ENCODE measurements around the gene ACP4. TPM values are rescaled to one million over a fixed set of nuclear protein-coding genes. Genes with fewer than 3 reads are reported as not detected.

ACP4 gene
- total RNA-seq, 2 donors from 2014 or later: not detected

- DNase-seq (ENCODE audit: low spot score): no peak
- Mint-ChIP-seq H3K36me3 (no peaks in the 10 kb centered on the region), H3K4me3 (no peak overlapping the region), H3K27me3 (peaks cover 25 to 28% of the 10 kb centered on the region in 2 donors), H3K4me1 (ENCODE audit: low read depth in 2 of 2) (no peaks in the 10 kb centered on the region), H3K9me3 (no peaks in the 10 kb centered on the region), H3K27ac (no peak overlapping the region)
- ATAC-seq: peak in 1 of 2 donors; percentile 26
These were observed 40.2 kb downstream of the ACP4 start for GRCh38 chr19:50830266-50831025.

DNA sequence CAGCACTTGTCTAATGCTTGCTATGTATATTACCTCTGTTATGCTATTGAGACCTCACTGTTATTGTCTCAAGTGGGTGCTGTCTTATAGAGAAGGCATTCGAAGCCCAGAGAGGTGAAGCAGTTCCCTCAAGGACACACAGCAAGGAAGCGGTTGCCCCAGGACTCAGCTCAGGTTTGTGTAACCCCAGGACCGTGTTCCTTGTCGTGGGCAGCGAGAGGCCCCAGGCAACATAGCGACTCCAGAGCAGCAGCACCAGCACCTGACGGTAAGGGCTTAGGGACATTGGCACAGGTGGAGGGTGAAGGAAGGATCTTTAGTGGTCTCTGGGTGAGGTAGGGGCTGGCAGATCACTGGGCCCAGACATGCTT, 40.8 kb downstream of the ACP4 start:
- peaks cover 25% of the 10 kb centered on the region in 2 donors for H3K27me3 Mint-ChIP-seq
- H3K27ac Mint-ChIP-seq: no peak overlapping the region
- DNase-seq (ENCODE audit: low spot score): no peak
- no peaks in the 10 kb centered on the region for H3K4me1 Mint-ChIP-seq (ENCODE audit: low read depth in 2 of 2)
- H3K36me3 Mint-ChIP-seq: no peaks in the 10 kb centered on the region
- ATAC-seq: no peak
- H3K4me3 Mint-ChIP-seq: no peak overlapping the region
- H3K9me3 Mint-ChIP-seq: no peaks in the 10 kb centered on the region

- Mint-ChIP-seq H3K36me3 (no peaks in the 10 kb centered on the region), H3K27me3 (peaks cover 21 to 30% of the 10 kb centered on the region in 2 donors)
These were observed 42.5 kb downstream of the ACP4 start for GRCh38 chr19:50832666-50833065.

GRCh38 chr19:50833117-50833801, 43.0 kb downstream of the ACP4 start, which contains the start of gene KLK15:
Gene KLK15 (minus strand): TSS chr19:50833574. CDS start chr19:50831492, 2,082 bp downstream.
- Mint-ChIP-seq H3K9me3 (no peaks in the 10 kb centered on the region), H3K36me3 (no peaks in the 10 kb centered on the region), H3K4me3 (no peak within 1 kb of the TSS), H3K27me3 (peaks cover 16 to 32% of the 10 kb centered on the region in 2 donors), H3K27ac (no peak within 1 kb of the TSS), H3K4me1 (ENCODE audit: low read depth in 2 of 2) (peaks cover 0 to 16% of the 10 kb centered on the region in 2 donors)
- no peak for DNase-seq (ENCODE audit: low spot score)
- no peak for ATAC-seq

More at GRCh38 chr19:50832666-50833065, 42.5 kb downstream of the ACP4 start:
- H3K4me3 Mint-ChIP-seq: no peak overlapping the region
- ATAC-seq: no peak
- no peak overlapping the region for H3K27ac Mint-ChIP-seq
- no peaks in the 10 kb centered on the region for H3K9me3 Mint-ChIP-seq
- no peak for DNase-seq (ENCODE audit: low spot score)
- H3K4me1 Mint-ChIP-seq (ENCODE audit: low read depth in 2 of 2): peaks cover 0 to 14% of the 10 kb centered on the region in 2 donors

DNA sequence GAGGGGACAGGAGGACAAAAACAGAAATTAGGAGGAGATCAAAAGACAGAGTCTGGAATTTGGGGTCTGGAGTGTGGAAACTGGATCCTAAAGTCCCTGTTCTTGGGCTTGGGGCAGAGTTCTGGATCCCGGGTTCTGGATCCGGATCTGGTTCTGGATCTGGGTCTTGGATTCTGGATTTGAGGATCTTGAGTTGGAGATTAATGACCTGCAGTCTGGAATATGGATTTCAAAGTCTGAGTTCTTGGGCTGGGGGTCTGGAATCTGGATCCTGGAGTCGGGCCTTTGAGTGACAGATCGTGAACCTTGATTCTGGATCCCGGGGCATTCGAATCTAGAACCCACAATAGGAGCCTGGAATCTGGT, 43.6 kb downstream of the ACP4 start:
- Mint-ChIP-seq H3K27ac (no peak overlapping the region), H3K4me3 (no peak overlapping the region), H3K36me3 (no peaks in the 10 kb centered on the region), H3K27me3 (peaks cover 16 to 34% of the 10 kb centered on the region in 2 donors), H3K4me1 (ENCODE audit: low read depth in 2 of 2) (peaks cover 0 to 17% of the 10 kb centered on the region in 2 donors), H3K9me3 (no peaks in the 10 kb centered on the region)
- DNase-seq (ENCODE audit: low spot score): no peak
- ATAC-seq: no peak

- Mint-ChIP-seq H3K4me1 (ENCODE audit: low read depth in 2 of 2) (peaks cover 0 to 17% of the 10 kb centered on the region in 2 donors), H3K36me3 (no peaks in the 10 kb centered on the region), H3K27me3 (peaks cover 16 to 37% of the 10 kb centered on the region in 2 donors), H3K9me3 (no peaks in the 10 kb centered on the region), H3K27ac (no peak overlapping the region), H3K4me3 (peak overlapping the region; percentile 73)
- no peak for ATAC-seq
- no peak for DNase-seq (ENCODE audit: low spot score)
These were observed 45.0 kb downstream of the ACP4 start for GRCh38 chr19:50835103-50835784.

DNA sequence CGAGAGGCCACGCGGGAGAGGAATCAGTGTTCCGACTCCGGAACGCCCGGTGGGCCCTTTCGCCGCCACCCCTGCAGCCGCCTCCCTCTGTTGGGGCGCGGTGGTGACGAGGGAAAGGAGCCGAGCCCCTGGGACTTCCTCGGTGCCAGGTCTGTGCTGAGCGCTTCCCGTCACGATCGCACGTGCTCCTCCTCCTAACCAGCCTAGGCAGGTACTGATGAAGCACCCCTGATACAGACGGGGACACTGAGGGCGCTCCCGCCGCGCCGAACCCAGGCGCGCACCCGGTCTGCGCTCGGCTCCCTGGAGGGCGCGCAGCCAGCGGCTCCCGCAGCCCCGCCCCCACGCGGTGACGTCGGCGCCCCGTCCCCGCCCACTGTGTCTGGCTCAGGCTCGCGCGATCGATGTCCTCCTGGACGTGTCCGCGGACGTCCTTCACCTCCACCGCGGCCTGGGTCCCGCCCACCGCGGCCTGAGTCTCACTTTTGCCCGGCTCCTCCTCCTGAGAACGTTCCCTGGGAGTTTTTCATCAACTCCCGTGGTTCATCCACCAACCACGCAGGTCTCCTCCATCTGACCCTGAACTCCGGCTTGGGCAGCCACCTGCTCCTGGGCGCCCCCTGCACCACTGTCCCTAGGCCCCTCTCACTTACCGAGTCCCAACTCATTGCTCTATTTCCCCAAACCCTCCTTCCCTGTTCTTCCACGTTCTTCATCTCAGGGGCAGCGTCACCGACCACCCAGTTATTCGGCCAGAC, 45.7 kb downstream of the ACP4 start:
- peak overlapping the region; percentile 73 for H3K4me3 Mint-ChIP-seq
- H3K4me1 Mint-ChIP-seq (ENCODE audit: low read depth in 2 of 2): peaks cover 0 to 17% of the 10 kb centered on the region in 2 donors
- H3K27ac Mint-ChIP-seq: no peak overlapping the region
- DNase-seq (ENCODE audit: low spot score): peak; percentile 78
- no peaks in the 10 kb centered on the region for H3K9me3 Mint-ChIP-seq
- ATAC-seq: peak; percentile 93 to 94
- no peaks in the 10 kb centered on the region for H3K36me3 Mint-ChIP-seq
- peaks cover 16 to 36% of the 10 kb centered on the region in 2 donors for H3K27me3 Mint-ChIP-seq

- no peaks in the 10 kb centered on the region for H3K36me3 Mint-ChIP-seq
- no peaks in the 10 kb centered on the region for H3K9me3 Mint-ChIP-seq
- peaks cover 23 to 31% of the 10 kb centered on the region in 2 donors for H3K27me3 Mint-ChIP-seq
- H3K4me1 Mint-ChIP-seq (ENCODE audit: low read depth in 2 of 2): peaks cover 0 to 17% of the 10 kb centered on the region in 2 donors
- DNase-seq (ENCODE audit: low spot score) (no peak), ATAC-seq (no peak)
- H3K27ac Mint-ChIP-seq: no peak overlapping the region
- peak overlapping the region; percentile 73 for H3K4me3 Mint-ChIP-seq
These were observed 46.5 kb downstream of the ACP4 start for GRCh38 chr19:50836543-50837195.

GRCh38 chr19:50837300-50837699, 47.1 kb downstream of the ACP4 start:
- peaks cover 0 to 17% of the 10 kb centered on the region in 2 donors for H3K4me1 Mint-ChIP-seq (ENCODE audit: low read depth in 2 of 2)
- H3K4me3 Mint-ChIP-seq: no peak overlapping the region
- H3K27me3 Mint-ChIP-seq: peaks cover 30% of the 10 kb centered on the region in 2 donors
- no peak overlapping the region for H3K27ac Mint-ChIP-seq
- no peak for ATAC-seq
- no peaks in the 10 kb centered on the region for H3K9me3 Mint-ChIP-seq
- no peaks in the 10 kb centered on the region for H3K36me3 Mint-ChIP-seq
- DNase-seq (ENCODE audit: low spot score): no peak

DNA sequence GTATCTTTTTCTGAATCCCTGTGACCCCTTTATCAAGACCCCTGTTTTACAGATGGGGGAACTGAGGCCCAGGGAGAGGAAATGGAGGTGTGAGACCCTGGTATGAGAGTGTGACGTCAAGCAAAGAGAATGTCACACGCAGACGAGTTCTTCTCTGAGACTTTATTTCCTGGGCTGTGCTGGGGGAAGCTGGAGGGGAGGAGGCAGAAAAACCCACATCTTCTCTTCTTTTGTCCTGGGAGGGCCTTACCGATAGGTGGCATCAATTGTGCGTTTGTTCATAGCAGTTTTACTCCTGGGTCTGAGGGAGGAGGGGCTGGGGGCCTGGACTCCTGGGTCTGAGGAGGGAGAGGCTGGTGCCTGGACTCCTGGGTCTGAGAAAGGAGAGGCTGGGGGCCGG, 48.0 kb downstream of the ACP4 start:
- Mint-ChIP-seq H3K9me3 (peaks cover 2% of the 10 kb centered on the region), H3K36me3 (peaks cover 1% of the 10 kb centered on the region), H3K27ac (no peak overlapping the region), H3K4me3 (no peak overlapping the region), H3K27me3 (peaks cover 24 to 25% of the 10 kb centered on the region in 2 donors), H3K4me1 (ENCODE audit: low read depth in 2 of 2) (peaks cover 0 to 17% of the 10 kb centered on the region in 2 donors)
- no peak for ATAC-seq
- no peak for DNase-seq (ENCODE audit: low spot score)

DNA sequence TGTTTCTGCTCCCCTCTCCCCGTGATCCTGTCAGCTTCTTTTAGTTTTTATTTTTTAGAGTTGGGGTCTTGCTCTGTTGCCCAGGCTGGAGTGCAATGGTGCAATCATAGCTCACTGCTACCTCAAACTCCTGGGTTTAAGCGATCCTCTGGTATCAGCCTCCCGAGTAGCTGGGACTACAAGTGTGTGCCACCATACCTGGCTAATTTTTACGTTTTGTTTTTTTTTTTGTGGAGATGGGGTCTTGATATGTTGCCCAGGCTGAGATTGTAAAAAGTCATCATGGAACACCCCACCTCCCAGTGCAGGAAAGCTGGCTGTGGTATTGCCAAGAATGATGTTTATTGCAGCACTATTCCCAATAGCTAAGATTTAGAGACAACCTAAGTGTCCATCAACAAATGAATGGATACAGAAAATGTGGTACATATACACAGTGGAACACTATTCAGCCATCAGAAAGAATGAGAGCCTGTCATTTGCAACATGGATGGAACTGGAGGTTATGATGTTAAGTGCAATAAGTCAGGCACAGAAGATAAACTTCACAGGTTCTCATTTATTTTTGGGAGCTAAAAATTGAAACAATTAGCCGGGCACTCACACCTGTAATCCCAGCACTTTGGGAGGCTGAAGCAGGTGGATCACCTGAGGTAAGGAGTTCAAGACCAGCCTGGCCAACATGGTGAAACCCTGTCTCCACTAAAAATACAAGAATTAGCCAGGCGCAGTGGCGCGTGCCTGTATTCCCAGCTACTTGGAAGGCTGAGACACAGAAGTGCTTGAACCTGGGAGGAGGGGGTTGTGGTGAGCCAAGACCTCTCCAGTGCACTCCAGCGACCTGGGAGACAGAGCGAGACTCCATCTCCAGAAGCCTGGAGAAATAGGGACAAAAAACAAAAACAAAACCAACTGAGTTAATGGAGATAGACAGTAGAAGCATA, 49.8 kb downstream of the ACP4 start:
- no peak for DNase-seq (ENCODE audit: low spot score)
- H3K4me3 Mint-ChIP-seq: no peak overlapping the region
- H3K27ac Mint-ChIP-seq: no peak overlapping the region
- H3K36me3 Mint-ChIP-seq: peaks cover 4% of the 10 kb centered on the region
- peaks cover 6% of the 10 kb centered on the region for H3K9me3 Mint-ChIP-seq
- peaks cover 30 to 31% of the 10 kb centered on the region in 2 donors for H3K27me3 Mint-ChIP-seq
- H3K4me1 Mint-ChIP-seq (ENCODE audit: low read depth in 2 of 2): peaks cover 0 to 17% of the 10 kb centered on the region in 2 donors
- no peak for ATAC-seq

DNA sequence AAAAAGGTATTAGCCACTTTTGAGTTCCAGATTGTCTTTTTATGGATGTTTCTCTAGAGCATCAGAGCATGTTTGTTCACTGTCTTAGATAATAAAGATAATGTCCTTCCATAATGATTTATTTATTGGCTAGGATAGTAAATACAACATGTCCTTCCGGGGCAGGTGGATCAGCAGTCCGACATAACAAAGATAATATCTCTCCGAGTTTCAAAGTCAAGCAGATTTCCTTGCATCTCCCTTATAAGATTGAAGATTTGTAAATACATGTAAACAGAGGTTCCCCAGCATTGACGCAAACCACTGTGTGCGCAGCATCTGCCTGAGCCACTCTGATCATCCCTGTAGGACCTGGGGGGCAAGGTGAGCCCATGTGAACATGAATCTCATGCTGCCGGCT, 51.9 kb downstream of the ACP4 start:
- H3K27ac Mint-ChIP-seq: no peak overlapping the region
- H3K4me1 Mint-ChIP-seq (ENCODE audit: low read depth in 2 of 2): peaks cover 0 to 7% of the 10 kb centered on the region in 2 donors
- H3K36me3 Mint-ChIP-seq: peaks cover 4% of the 10 kb centered on the region
- ATAC-seq: no peak
- H3K9me3 Mint-ChIP-seq: peaks cover 6% of the 10 kb centered on the region
- peaks cover 26 to 36% of the 10 kb centered on the region in 2 donors for H3K27me3 Mint-ChIP-seq
- no peak overlapping the region for H3K4me3 Mint-ChIP-seq
- no peak for DNase-seq (ENCODE audit: low spot score)
